GM06990 (cell line): ENCODE data around the gene SYNRG.

Source experiments
- DNase-seq: peaks from one replicate; pipeline ENCODE4 v3.0.0-alpha.2; 2011; ENCODE audit not compliant: insufficient read length; ENCODE audit errors: extremely low read depth
- H3K27me3 ChIP-seq: replicated peaks from 2 replicates; pipeline ENCODE4 v1.6.0; 2011; ENCODE audit warnings: low read length; ENCODE audit not compliant: control insufficient read depth, insufficient read depth
- H3K36me3 ChIP-seq: 2 replicates; pipeline ENCODE4 v1.5.1; 2011; ENCODE audit warnings: low read length; ENCODE audit not compliant: control insufficient read depth, insufficient read depth
- H3K4me3 ChIP-seq: replicated peaks from 2 replicates; pipeline ENCODE4 v1.5.1; 2011; ENCODE audit warnings: low read depth, mild to moderate bottlenecking, control low read depth, low read length
- CTCF ChIP-seq: IDR thresholded peaks from 2 replicates; pipeline ENCODE4 v1.5.1; 2011; ENCODE audit warnings: low read length, control low read depth, mild to moderate bottlenecking, inconsistent platforms; ENCODE audit not compliant: insufficient read depth, poor library complexity, severe bottlenecking

SYNRG gene

GRCh38 chr17:37535906-37536305 is 73.3 kb downstream of the SYNRG start:
- TF ChIP-seq CTCF: no peak
- peaks cover 30% of the 10 kb centered on the region for H3K36me3 ChIP-seq
- no peaks in the 10 kb centered on the region for H3K27me3 ChIP-seq
- no peak for DNase-seq
- H3K4me3 ChIP-seq: no peak overlapping the region

GRCh38 chr17:37532756-37533155 is 76.5 kb downstream of the SYNRG start:
- Histone ChIP-seq H3K36me3 (peaks cover 22% of the 10 kb centered on the region), H3K4me3 (no peak overlapping the region), H3K27me3 (no peaks in the 10 kb centered on the region)
- no peak for DNase-seq
- no peak for TF ChIP-seq CTCF

- Histone ChIP-seq H3K4me3 (no peak overlapping the region), H3K27me3 (no peaks in the 10 kb centered on the region), H3K36me3 (peaks cover 13% of the 10 kb centered on the region)
- DNase-seq: no peak
- no peak for TF ChIP-seq CTCF
Measured at GRCh38 chr17:37530420-37530819, 78.8 kb downstream of the SYNRG start.

GRCh38 chr17:37527249-37527851 is 81.9 kb downstream of the SYNRG start:
- peak; percentile 62 for TF ChIP-seq CTCF
- DNase-seq: no peak
- H3K4me3 ChIP-seq: no peak overlapping the region
- H3K27me3 ChIP-seq: no peaks in the 10 kb centered on the region
- peaks cover 22% of the 10 kb centered on the region for H3K36me3 ChIP-seq

- H3K36me3 ChIP-seq: peaks cover 25% of the 10 kb centered on the region
- H3K4me3 ChIP-seq: no peak overlapping the region
Measured at GRCh38 chr17:37523715-37524219, 85.5 kb downstream of the SYNRG start.

More at GRCh38 chr17:37523715-37524219, 85.5 kb downstream of the SYNRG start:
- no peak for DNase-seq
- no peak for TF ChIP-seq CTCF
- no peaks in the 10 kb centered on the region for H3K27me3 ChIP-seq
